HFFc6 (cell line): Measurements from ENCODE around the gene INSIG1. TPM values are rescaled to one million over a fixed set of nuclear protein-coding genes. Genes with fewer than 3 reads are reported as not detected.

Experiments
- DNase-seq: peaks from one replicate; pipeline ENCODE4 v3.0.0-alpha.2; 2018
- H3K27ac Mint-ChIP-seq: 2 replicates; pipeline ENCODE4 v1.8.0; 2020; ENCODE audit warnings: mild to moderate bottlenecking, mixed read lengths
- H3K27me3 Mint-ChIP-seq: 2 replicates; pipeline ENCODE4 v1.8.0; 2021; ENCODE audit warnings: mild to moderate bottlenecking, moderate library complexity, mixed read lengths; ENCODE audit not compliant: insufficient read depth
- H3K36me3 Mint-ChIP-seq: 2 replicates; pipeline ENCODE4 v1.8.0; 2021; ENCODE audit warnings: low read depth, mixed read lengths
- H3K4me1 Mint-ChIP-seq: 2 replicates; pipeline ENCODE4 v1.8.0; 2020; ENCODE audit warnings: low read depth, mixed read lengths
- H3K4me3 Mint-ChIP-seq: 2 replicates; pipeline ENCODE4 v1.8.0; 2020; ENCODE audit warnings: mild to moderate bottlenecking, moderate library complexity, mixed read lengths
- H3K9me3 Mint-ChIP-seq: 2 replicates; pipeline ENCODE4 v1.8.0; 2020; ENCODE audit warnings: mild to moderate bottlenecking, mixed read lengths
- total RNA-seq, 6 experiments: library from RNA; stranded (reverse); fragmentation: NEBNext Ultra II Directional; extraction: Animal tissue kit (Norgen Biotek cat#: 25700); gene quantifications; 2 replicates in 1 of 6; 3 replicates in 5 of 6; pipeline ENCODE4 v1.2.3, GENCODE V29; 2021
- TF ChIP-seq, protein P1 (sequence below): fragments of 200-600 bp; sonication (generic); IDR thresholded peaks from 2 replicates; pipeline ENCODE4 v1.5.0; 2021; ENCODE audit warnings: antibody characterized with exemption, mild to moderate bottlenecking

The INSIG1 gene
- total RNA-seq, 6 experiments from 2014 or later = 7.1 to 11.0 (median 9.9) TPM

DNA sequence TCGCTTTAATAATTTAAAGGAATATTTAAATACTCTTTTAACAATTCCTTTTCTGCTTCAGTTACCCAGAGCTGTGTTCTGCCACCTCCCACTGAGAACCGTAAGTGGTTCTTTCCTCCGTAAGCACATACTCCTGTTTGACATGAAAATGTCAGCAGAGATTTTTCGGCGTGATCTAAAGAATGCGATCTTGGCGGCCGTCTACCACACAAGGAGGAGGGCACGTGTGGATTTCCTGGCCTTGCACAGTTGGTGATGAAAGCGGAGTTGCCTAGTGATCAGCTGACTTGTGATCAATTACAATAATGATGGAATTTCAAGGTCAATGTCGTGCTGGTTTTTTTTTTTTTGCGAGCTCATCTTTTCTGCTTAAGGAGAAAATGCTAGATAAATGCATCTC, 35.6 kb upstream of the INSIG1 start:
- Mint-ChIP-seq H3K27ac (no peak overlapping the region), H3K27me3 (peaks cover 7% of the 10 kb centered on the region)

DNA sequence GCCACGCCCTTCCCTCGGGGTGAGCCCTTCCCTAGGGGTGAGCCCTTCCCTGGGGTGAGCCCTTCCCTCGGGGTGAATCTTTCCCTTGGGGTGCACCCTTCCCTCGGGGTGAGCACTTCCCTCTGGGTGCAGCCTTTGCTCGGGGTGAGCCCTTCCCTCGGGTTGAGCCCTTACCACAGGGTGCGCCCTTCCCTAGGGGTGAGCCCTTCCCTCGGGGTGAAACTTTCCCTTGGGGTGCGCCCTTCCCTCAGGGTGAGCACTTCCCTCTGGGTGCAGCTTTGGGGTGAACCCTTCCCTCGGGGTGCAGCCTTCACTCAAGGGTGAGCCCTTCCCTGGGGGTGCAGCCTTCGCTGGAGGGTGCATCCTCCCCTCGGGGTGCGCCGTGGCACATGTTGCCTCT, 34.6 kb upstream of the INSIG1 start:
- TF ChIP-seq, protein P1, sequence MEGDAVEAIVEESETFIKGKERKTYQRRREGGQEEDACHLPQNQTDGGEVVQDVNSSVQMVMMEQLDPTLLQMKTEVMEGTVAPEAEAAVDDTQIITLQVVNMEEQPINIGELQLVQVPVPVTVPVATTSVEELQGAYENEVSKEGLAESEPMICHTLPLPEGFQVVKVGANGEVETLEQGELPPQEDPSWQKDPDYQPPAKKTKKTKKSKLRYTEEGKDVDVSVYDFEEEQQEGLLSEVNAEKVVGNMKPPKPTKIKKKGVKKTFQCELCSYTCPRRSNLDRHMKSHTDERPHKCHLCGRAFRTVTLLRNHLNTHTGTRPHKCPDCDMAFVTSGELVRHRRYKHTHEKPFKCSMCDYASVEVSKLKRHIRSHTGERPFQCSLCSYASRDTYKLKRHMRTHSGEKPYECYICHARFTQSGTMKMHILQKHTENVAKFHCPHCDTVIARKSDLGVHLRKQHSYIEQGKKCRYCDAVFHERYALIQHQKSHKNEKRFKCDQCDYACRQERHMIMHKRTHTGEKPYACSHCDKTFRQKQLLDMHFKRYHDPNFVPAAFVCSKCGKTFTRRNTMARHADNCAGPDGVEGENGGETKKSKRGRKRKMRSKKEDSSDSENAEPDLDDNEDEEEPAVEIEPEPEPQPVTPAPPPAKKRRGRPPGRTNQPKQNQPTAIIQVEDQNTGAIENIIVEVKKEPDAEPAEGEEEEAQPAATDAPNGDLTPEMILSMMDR = no peak
- Mint-ChIP-seq H3K27ac (no peak overlapping the region), H3K4me3 (no peak overlapping the region), H3K4me1 (peaks cover 3% of the 10 kb centered on the region), H3K9me3 (peaks cover 2% of the 10 kb centered on the region; the same call in 1 of the 2 replicates), H3K27me3 (peaks cover 7% of the 10 kb centered on the region), H3K36me3 (no peaks in the 10 kb centered on the region)
- DNase-seq = no peak

More for the DNA sequence above, 35.6 kb upstream of the INSIG1 start:
- Mint-ChIP-seq H3K4me3 (no peak overlapping the region), H3K4me1 (peaks cover 14% of the 10 kb centered on the region), H3K9me3 (peaks cover 4% of the 10 kb centered on the region; the same call in 1 of the 2 replicates), H3K36me3 (no peaks in the 10 kb centered on the region)
- TF ChIP-seq, protein P1 = no peak
- DNase-seq = no peak

DNA sequence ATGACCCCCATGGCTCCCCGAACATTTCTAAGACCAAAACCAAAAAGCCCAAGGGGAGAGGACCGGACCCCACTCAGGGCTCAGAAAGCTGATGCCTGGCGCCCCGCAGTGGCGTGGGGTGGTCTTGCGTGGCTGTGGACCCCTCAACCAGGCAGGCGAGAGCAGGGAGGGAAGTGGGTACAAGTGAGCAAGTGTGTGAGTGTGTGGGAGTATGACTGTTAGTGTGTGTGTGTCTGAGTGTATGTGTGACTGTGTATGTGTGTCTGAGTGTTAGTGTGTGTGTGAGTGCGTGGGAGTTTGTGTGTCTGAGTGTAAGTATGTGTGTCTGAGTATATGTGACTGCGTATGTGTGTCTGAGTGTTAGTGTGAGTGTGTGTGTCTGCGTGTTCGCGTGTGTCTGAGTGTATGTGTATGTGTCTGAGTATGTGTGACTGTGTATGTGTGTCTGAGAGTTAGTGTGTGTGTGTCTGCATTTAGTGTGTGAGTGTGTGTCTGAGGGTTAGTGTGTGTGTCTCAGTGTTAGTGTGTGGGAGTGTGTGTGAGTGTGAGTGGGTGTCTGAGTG, 34.0 kb upstream of the INSIG1 start:
- H3K27me3 Mint-ChIP-seq = peaks cover 7% of the 10 kb centered on the region
- H3K36me3 Mint-ChIP-seq = no peaks in the 10 kb centered on the region; the same call in 1 of the 2 replicates
- no peak for DNase-seq
- TF ChIP-seq, protein P1 = no peak
- H3K27ac Mint-ChIP-seq = no peak overlapping the region
- no peak overlapping the region for H3K4me3 Mint-ChIP-seq
- peaks cover under 1% of the 10 kb centered on the region; the same call in 1 of the 2 replicates for H3K4me1 Mint-ChIP-seq
- H3K9me3 Mint-ChIP-seq = no peaks in the 10 kb centered on the region

GRCh38 chr7:155265144-155265543, 32.5 kb upstream of the INSIG1 start:
- no peak for DNase-seq
- H3K27me3 Mint-ChIP-seq = peaks cover 15% of the 10 kb centered on the region
- no peak overlapping the region for H3K27ac Mint-ChIP-seq
- H3K9me3 Mint-ChIP-seq = no peaks in the 10 kb centered on the region
- H3K4me1 Mint-ChIP-seq = peaks cover 13% of the 10 kb centered on the region; the same call in 1 of the 2 replicates
- no peak overlapping the region for H3K4me3 Mint-ChIP-seq
- no peaks in the 10 kb centered on the region; the same call in 1 of the 2 replicates for H3K36me3 Mint-ChIP-seq
- TF ChIP-seq, protein P1 = no peak

GRCh38 chr7:155265961-155266360, 31.7 kb upstream of the INSIG1 start:
- Mint-ChIP-seq H3K27ac (no peak overlapping the region), H3K27me3 (peaks cover 14% of the 10 kb centered on the region), H3K4me1 (peaks cover 17% of the 10 kb centered on the region; the same call in 1 of the 2 replicates), H3K36me3 (no peaks in the 10 kb centered on the region; the same call in 1 of the 2 replicates), H3K4me3 (no peak overlapping the region), H3K9me3 (no peaks in the 10 kb centered on the region)
- TF ChIP-seq, protein P1 = no peak
- no peak for DNase-seq
